Right lobe of liver (tissue), 6 donors: ENCODE measurements around the gene UBE2O. TPM values are rescaled to one million over a fixed set of nuclear protein-coding genes. Genes with fewer than 3 reads are reported as not detected.

Experiments used
- ATAC-seq, 4 donors: fragments of 200-7000 bp; cut with Tn5 transposase; one replicate each; pipeline ENCODE4 v1.9.1; 2020; ENCODE audit warnings: mild to moderate bottlenecking in 4 of 4, moderate library complexity in 4 of 4
- DNase-seq, 3 donors: peaks; one replicate each; pipeline ENCODE4 v3.0.0-alpha.2; 2020
- H3K27ac ChIP-seq, 3 donors: fragments of 200-600 bp; one replicate each; pipeline ENCODE4 v1.8.0; 2022
- H3K27me3 ChIP-seq, 2 donors: fragments of 200-600 bp; one replicate each; pipeline ENCODE4 v1.8.0; 2022
- H3K36me3 ChIP-seq, 4 donors: fragments of 200-600 bp; sonication (generic) in 1 of 4; one replicate each; pipeline versions ENCODE4 v1.5.1 to v1.8.0; 2017 to 2022; ENCODE audit warnings: control low read depth in 1 of 4
- H3K4me1 ChIP-seq, 4 donors: fragments of 200-600 bp; sonication (generic) in 1 of 4; one replicate each; pipeline versions ENCODE4 v1.5.1 to v1.8.0; 2017 to 2022; ENCODE audit warnings: control low read depth in 1 of 4
- H3K4me3 ChIP-seq, 3 donors: fragments of 200-600 bp; one replicate each; pipeline ENCODE4 v1.8.0; 2022
- H3K9me3 ChIP-seq, 4 donors: fragments of 200-600 bp; sonication (generic) in 1 of 4; one replicate each; pipeline versions ENCODE4 v1.5.1 to v1.8.0; 2017 to 2022; ENCODE audit warnings: control low read depth in 1 of 4
- POLR2A ChIP-seq: fragments of 450-650 bp; IDR thresholded peaks from one replicate; pipeline ENCODE4 v1.6.1; 2017; ENCODE audit warnings: antibody characterized with exemption, mild to moderate bottlenecking
- WGBS: methylation state at CpG from one replicate; pipeline ENCODE4 v1.1.6; 2018; ENCODE audit warnings: low coverage, low lambda C conversion rate; ENCODE audit not compliant: insufficient coverage; ENCODE audit errors: missing lambda C conversion rate; 5-methylcytosine and 5-hydroxymethylcytosine counted together
- intact Hi-C, 2 donors: fragments of 100-400 bp; cut with DNase I; formaldehyde crosslinking; loops; one replicate each; pipeline versions ENCODE4 v1.11.2 to v1.14.1; 2022
- total RNA-seq, 6 experiments: library from RNA; depleted of rRNA in 2 of 6; stranded (reverse); fragments of >200 nt in 2 of 6; fragmentation: NEBNext Ultra II Directional in 3 of 6; extraction: Animal tissue kit (Norgen Biotek cat#: 25700) in 3 of 6; gene quantifications; one replicate each; pipeline versions ENCODE4 v1.1.0 to v1.2.4, GENCODE V29; 2016 to 2023
- TF ChIP-seq, protein P1 (sequence below), 4 donors: fragments of 200-600 bp in 3 of 4; fragments of 450-650 bp in 1 of 4; IDR thresholded peaks; one replicate each; pipeline versions ENCODE4 v1.5.1 to v1.8.0; 2016 to 2022; ENCODE audit warnings: antibody characterized with exemption in 4 of 4, mild to moderate bottlenecking in 2 of 4
- donor health status: DM: no; HTN: yes; CAD: no.
- donor health status: DM: no; HTN: no; CAD: no.
- donor health status: DM: no; HTN: no; CAD: no.
- donor health status: DM: no; HTN: yes; CAD: no.
- donor health status: DM: no; HTN: yes; CAD: no.

UBE2O gene
- total RNA-seq, 6 experiments from 2014 or later, result 10.0 to 12.9 (median 12.0) TPM

DNA sequence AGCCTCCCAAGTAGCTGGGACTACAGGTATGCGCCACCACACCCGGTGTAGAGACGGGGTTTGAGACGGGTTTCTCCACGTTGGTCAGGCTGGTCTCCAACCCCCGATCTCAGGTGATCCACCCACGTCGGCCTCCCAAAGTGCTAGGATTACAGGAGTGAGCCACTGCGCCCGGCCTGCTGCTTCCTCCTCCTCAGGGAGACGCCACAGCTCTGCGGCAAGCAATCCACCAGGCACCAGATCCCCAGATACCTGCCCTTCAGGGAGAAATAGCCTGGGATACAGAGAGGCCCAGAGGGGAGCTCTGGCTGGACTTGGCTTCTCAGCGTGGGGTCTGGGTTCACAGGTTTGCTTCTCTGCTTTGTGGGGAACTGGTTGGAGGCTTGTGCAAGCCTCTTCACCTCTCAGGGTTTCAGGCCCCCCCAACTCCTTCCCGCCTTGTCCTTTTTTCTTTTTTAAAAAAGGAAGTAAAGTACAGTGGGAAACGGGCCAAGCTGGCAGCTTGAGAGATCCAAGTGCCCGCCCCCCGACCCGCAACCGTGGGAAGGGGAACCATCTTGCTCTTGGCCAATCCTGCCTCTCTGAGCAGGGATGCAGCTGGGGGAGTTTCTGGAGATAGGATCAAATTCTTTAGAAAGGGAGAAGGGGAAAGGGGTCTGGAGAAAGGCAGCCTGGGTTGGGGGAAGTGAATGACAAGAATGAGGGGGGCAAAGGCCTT lies 71.2 kb downstream of the UBE2O start:
- Histone ChIP-seq H3K9me3 (no peaks in the 10 kb centered on the region), H3K4me3 (no peak overlapping the region), H3K4me1 (peaks cover 0 to 34% (median 8%) of the 10 kb centered on the region in 4 donors), H3K36me3 (no peaks in the 10 kb centered on the region), H3K27ac (no peak overlapping the region), H3K27me3 (no peaks in the 10 kb centered on the region)
- TF ChIP-seq, protein P1, sequence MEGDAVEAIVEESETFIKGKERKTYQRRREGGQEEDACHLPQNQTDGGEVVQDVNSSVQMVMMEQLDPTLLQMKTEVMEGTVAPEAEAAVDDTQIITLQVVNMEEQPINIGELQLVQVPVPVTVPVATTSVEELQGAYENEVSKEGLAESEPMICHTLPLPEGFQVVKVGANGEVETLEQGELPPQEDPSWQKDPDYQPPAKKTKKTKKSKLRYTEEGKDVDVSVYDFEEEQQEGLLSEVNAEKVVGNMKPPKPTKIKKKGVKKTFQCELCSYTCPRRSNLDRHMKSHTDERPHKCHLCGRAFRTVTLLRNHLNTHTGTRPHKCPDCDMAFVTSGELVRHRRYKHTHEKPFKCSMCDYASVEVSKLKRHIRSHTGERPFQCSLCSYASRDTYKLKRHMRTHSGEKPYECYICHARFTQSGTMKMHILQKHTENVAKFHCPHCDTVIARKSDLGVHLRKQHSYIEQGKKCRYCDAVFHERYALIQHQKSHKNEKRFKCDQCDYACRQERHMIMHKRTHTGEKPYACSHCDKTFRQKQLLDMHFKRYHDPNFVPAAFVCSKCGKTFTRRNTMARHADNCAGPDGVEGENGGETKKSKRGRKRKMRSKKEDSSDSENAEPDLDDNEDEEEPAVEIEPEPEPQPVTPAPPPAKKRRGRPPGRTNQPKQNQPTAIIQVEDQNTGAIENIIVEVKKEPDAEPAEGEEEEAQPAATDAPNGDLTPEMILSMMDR (IDR thresholded peaks at IDR 0.05), result no peak
- TF ChIP-seq POLR2A, result no peak
- DNase-seq, result no peak
- WGBS, result 49% methylated on average over 7 of the region's 19 CpGs
- ATAC-seq, result no peak
- intact Hi-C loops, result no loop called here

DNA sequence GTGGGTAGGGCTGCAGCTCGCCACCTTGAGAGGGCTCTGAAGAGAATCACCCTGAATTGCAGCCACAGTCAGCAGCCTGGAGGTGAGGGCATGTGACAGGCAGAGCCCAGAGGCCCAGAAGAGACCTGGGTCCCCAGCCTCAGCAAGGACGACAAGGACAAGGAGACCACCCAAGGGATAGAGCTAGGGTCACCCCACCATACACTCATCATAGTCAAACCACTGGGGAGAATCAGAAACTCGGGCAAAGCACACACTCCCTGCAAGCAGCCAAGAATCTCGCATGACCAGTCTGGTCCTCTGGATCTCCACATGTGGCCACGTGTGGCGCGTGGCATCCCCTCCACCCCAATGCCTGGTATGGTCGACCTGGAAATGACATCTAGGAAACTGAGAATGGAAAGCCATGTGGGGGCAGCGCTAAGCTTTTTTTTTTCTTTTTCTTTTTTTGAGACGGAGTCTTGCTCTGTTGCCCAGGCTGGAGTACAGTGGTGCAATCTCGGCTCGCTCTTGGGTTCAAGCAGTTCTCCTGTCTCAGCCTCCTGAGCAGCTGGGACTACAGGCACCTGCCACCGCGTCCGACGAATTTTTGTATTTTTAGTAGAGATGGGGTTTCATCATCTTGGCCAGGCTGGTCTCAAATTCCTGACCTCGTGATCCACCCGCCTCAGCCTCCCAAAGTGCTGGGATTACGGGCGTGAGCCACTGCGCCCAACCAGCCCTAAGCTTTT lies 73.1 kb downstream of the UBE2O start:
- TF ChIP-seq POLR2A, result no peak
- no peak overlapping the region for H3K4me3 ChIP-seq
- intact Hi-C loops, result no loop called here
- H3K27me3 ChIP-seq, result no peaks in the 10 kb centered on the region
- ATAC-seq (no peak), DNase-seq (no peak)
- 76% methylated on average over 10 of the region's 21 CpGs for WGBS
- no peaks in the 10 kb centered on the region for H3K9me3 ChIP-seq
- H3K36me3 ChIP-seq, result no peaks in the 10 kb centered on the region
- peaks cover 0 to 27% (median 2%) of the 10 kb centered on the region in 4 donors for H3K4me1 ChIP-seq
- H3K27ac ChIP-seq, result no peak overlapping the region

DNA sequence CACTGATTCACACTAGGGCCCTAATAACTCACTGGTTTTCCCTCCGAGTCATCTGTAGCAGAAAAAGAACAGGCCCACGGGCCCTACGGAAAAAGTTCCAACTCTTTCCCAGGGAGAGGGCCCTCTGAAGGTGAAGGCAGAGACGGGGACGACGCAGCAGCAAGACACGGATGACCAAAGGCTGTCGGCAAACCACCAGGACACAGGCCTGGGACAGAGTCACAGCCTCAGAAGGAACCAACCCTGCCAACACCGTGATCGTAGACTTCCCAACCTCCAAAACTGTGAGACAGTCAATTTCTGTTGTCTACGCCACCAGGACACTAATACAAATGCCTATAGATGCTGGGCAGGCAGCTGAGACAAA lies 73.7 kb downstream of the UBE2O start:
- intact Hi-C loops, result no loop called here
- Histone ChIP-seq H3K27me3 (no peaks in the 10 kb centered on the region), H3K27ac (no peak overlapping the region), H3K36me3 (no peaks in the 10 kb centered on the region), H3K9me3 (no peaks in the 10 kb centered on the region), H3K4me1 (peaks cover 0 to 22% (median 0%) of the 10 kb centered on the region in 4 donors), H3K4me3 (no peak overlapping the region)
- TF ChIP-seq, protein P1 (IDR thresholded peaks at IDR 0.05), result no peak
- no peak for DNase-seq
- WGBS, result 79% methylated on average over 6 of the region's 11 CpGs
- no peak for ATAC-seq

DNA sequence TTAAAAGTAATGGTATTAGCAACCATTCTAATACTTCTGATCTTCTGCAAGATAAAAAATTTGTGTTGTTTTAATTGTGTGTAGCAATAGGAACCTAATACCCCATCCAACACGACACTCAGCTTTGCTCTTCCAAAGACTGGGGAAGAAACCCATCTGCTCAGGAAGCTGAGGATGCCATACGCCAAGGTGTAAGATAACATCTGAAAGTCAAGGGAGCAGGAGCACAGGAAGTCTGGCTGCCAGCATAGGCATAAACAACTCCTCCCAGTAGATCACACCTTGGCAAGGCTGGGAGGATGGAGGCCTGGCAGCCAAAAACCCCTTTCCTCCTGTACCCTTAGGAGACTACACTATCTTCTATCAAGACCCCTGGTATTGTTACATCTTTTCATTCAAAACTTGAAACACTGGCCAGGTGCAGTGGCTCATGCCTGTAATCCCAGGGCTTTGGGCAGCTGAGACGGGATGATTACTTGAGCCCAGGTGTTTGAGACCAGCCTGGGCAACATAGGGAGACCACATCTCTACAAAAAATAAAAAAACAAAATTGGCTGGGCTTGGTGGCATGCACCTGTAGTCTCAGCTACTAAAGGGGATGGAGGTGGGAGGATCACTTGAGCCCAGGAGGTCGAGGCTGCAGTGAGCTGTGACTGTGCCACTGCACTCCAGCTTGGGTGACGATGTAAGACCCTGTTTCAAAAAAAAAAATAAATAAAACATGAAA lies 74.2 kb downstream of the UBE2O start:
- Histone ChIP-seq H3K27ac (no peak overlapping the region), H3K9me3 (no peaks in the 10 kb centered on the region), H3K4me1 (peaks cover 0 to 18% (median 0%) of the 10 kb centered on the region in 4 donors), H3K27me3 (no peaks in the 10 kb centered on the region), H3K36me3 (no peaks in the 10 kb centered on the region), H3K4me3 (no peak overlapping the region)
- ATAC-seq (no peak), DNase-seq (no peak)
- TF ChIP-seq, protein P1 (IDR thresholded peaks at IDR 0.05), result no peak
- no peak for TF ChIP-seq POLR2A
- 88% methylated on average over 5 of the region's 5 CpGs for WGBS
- intact Hi-C loops, result no loop called here
